Chondrocyte (in vitro differentiated cells): ENCODE results near the gene RAD51B. TPM values are rescaled to one million over a fixed set of nuclear protein-coding genes. Genes with fewer than 3 reads are reported as not detected.

Source experiments
- DNase-seq: peaks from one replicate; pipeline ENCODE4 v3.0.0; 2021; ENCODE audit warnings: mixed read lengths, low spot score
- H3K27ac Mint-ChIP-seq: one replicate; pipeline ENCODE4 v1.8.0; 2021; ENCODE audit warnings: mild to moderate bottlenecking, moderate library complexity, mixed read lengths; ENCODE audit not compliant: unreplicated experiment
- H3K27me3 Mint-ChIP-seq: 2 replicates; pipeline ENCODE4 v1.8.0; 2021; ENCODE audit warnings: low read depth, mixed read lengths
- H3K36me3 Mint-ChIP-seq: 2 replicates; pipeline ENCODE4 v1.8.0; 2021; ENCODE audit warnings: low read depth, mixed read lengths
- H3K4me1 Mint-ChIP-seq: 2 replicates; pipeline ENCODE4 v1.8.0; 2021; ENCODE audit warnings: low read depth, mild to moderate bottlenecking, mixed read lengths
- H3K4me3 Mint-ChIP-seq: one replicate; pipeline ENCODE4 v1.8.0; 2021; ENCODE audit warnings: mild to moderate bottlenecking, moderate library complexity, mixed read lengths; ENCODE audit not compliant: unreplicated experiment
- H3K9me3 Mint-ChIP-seq: 2 replicates; pipeline ENCODE4 v1.8.0; 2021; ENCODE audit warnings: low read depth, mixed read lengths
- CTCF ChIP-seq: fragments of 200-600 bp; sonication (generic); IDR thresholded peaks from 2 replicates; pipeline ENCODE4 v1.5.0; 2021; ENCODE audit warnings: antibody characterized with exemption, mild to moderate bottlenecking, moderate library complexity
- total RNA-seq: library from RNA; stranded (reverse); gene quantifications from 3 replicates; pipeline ENCODE4 v1.2.1, GENCODE V29; 2021

The RAD51B gene
- total RNA-seq, 1 donor from 2014 or later = 8.2 TPM

GRCh38 chr14:67900231-67900630 is 80.7 kb downstream of the RAD51B start:
- Mint-ChIP-seq H3K4me1 (no peaks in the 10 kb centered on the region), H3K4me3 (no peak overlapping the region), H3K36me3 (no peaks in the 10 kb centered on the region), H3K27ac (no peak overlapping the region), H3K27me3 (no peaks in the 10 kb centered on the region), H3K9me3 (peaks cover 7% of the 10 kb centered on the region)
- TF ChIP-seq CTCF = no peak
- DNase-seq = no peak

- peaks cover 16% of the 10 kb centered on the region for H3K4me1 Mint-ChIP-seq
- no peak for DNase-seq
- H3K36me3 Mint-ChIP-seq = peaks cover 4% of the 10 kb centered on the region
- H3K9me3 Mint-ChIP-seq = peaks cover 16% of the 10 kb centered on the region
- no peak overlapping the region for H3K4me3 Mint-ChIP-seq
- no peak for TF ChIP-seq CTCF
- no peak overlapping the region for H3K27ac Mint-ChIP-seq
- H3K27me3 Mint-ChIP-seq = no peaks in the 10 kb centered on the region
These were observed 88.6 kb downstream of the RAD51B start for GRCh38 chr14:67908052-67908754.

- no peaks in the 10 kb centered on the region for H3K9me3 Mint-ChIP-seq
- H3K4me1 Mint-ChIP-seq = peaks cover 16% of the 10 kb centered on the region
- H3K27me3 Mint-ChIP-seq = no peaks in the 10 kb centered on the region
- H3K27ac Mint-ChIP-seq = no peak overlapping the region
- TF ChIP-seq CTCF = no peak
- no peaks in the 10 kb centered on the region for H3K36me3 Mint-ChIP-seq
- no peak overlapping the region for H3K4me3 Mint-ChIP-seq
- DNase-seq = no peak
These were observed 92.0 kb downstream of the RAD51B start for GRCh38 chr14:67911562-67911961.

- peaks cover 9% of the 10 kb centered on the region for H3K4me1 Mint-ChIP-seq
- no peaks in the 10 kb centered on the region for H3K36me3 Mint-ChIP-seq
- no peaks in the 10 kb centered on the region for H3K9me3 Mint-ChIP-seq
- H3K4me3 Mint-ChIP-seq = no peak overlapping the region
- no peak for TF ChIP-seq CTCF
- no peak for DNase-seq
- H3K27me3 Mint-ChIP-seq = no peaks in the 10 kb centered on the region
- no peak overlapping the region for H3K27ac Mint-ChIP-seq
These were observed 96.9 kb downstream of the RAD51B start for GRCh38 chr14:67916430-67916829.

- no peak for DNase-seq
- TF ChIP-seq CTCF = no peak
- Mint-ChIP-seq H3K9me3 (no peaks in the 10 kb centered on the region), H3K27ac (no peak overlapping the region), H3K27me3 (no peaks in the 10 kb centered on the region), H3K4me3 (no peak overlapping the region), H3K4me1 (peaks cover 3% of the 10 kb centered on the region), H3K36me3 (no peaks in the 10 kb centered on the region)
These were observed 97.4 kb downstream of the RAD51B start for GRCh38 chr14:67917006-67917405.
